C4-2B (cell line): Measurements from ENCODE around the gene ANAPC2.

Experiments used
- H3K27ac ChIP-seq: fragments of 450-650 bp; 2 replicates; pipeline ENCODE4 v1.5.1; 2017
- CTCF ChIP-seq: fragments of 450-650 bp; conservative IDR thresholded peaks from 2 replicates; pipeline ENCODE4 v1.5.1; 2017; ENCODE audit warnings: mild to moderate bottlenecking
- ZFX ChIP-seq: fragments of 450-650 bp; IDR thresholded peaks from 2 replicates; pipeline ENCODE4 v1.6.1; 2017

Gene ANAPC2

DNA sequence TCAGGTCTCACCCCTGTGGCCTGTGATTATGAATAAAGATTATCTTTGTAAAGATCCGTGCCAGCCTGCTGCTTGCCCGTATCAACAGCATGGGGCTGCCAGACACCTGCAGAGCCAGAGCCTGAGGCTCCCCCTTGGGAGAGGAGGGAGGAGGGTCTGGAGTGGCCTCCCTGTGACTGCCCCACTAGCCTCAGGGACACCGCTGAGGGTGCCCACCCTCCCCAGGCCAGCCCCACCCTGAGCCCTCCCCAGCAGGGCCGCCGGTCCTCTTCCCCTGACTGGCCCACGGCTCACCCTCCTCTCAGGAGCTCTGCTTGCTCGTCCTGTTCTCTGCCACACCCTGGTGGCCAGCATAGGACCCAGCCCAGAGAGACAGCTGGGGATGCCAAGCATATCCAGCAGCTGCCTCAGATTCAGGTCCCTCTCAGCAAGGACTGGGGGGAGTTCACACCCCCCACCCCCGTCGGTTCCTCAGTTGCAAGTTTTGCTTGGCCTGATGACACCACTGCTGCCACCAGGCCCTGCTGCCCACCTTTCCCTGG lies 2.0 kb upstream of the ANAPC2 start:
- no peak; the same call in 1 of the 2 replicates for TF ChIP-seq CTCF
- TF ChIP-seq ZFX, result no peak

DNA sequence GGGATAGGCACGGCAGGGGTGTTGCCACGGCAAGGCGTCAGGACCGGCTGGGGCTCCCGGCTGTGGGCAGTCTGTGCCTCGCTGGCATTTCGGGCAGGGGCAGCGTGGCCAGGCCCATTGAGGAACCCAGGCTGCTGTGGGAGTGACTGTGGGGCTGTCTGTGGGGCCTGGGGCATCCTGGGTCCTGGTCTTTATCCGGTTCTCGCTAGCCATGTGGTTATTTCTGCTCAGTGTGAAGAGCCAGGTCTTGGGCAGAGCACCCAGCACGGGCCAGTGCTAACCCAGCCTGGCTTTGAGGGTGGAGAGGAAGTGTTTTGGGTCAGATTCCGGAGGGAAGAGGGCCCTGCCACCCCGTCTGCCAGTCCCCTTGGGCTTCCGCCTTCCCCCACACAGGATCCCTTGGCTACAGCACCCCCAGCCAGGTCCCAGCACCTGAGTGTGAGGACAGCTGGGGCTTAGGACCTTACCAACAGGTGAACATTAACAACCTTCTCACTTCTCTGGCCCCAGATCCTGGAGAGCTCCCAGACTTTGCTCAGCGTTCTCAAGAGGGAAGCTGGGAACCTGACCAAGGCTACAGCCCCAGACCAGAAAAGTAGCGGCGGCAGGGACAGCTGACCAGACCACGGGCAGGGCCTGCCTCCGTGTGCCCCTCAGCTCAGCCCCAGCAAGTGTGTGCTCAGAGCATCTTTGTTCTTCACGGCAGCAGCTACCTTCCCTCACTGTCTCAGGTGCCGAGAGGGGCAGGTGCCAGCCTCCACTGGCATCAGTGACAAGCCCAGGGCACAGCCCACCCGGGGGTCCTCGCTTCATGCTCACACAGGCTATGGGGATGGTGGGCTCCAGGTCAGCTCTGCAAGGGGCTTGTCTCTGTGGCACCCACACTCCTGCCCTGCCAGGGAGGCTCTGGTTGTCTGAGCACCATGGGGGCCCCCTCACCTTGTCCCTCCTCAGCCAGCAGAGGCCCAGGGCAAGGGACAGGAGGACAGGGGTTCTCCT lies 1.2 kb upstream of the ANAPC2 start:
- peak overlapping the region; percentile 93 for H3K27ac ChIP-seq
- no peak for TF ChIP-seq ZFX
- TF ChIP-seq CTCF, result peak; percentile 44; the same call in 1 of the 2 replicates

More for the DNA sequence above, 2.0 kb upstream of the ANAPC2 start:
- H3K27ac ChIP-seq, result peak overlapping the region; percentile 93

GRCh38 chr9:137188086-137188489 lies 272 bp downstream of the ANAPC2 start:
- TF ChIP-seq ZFX, result no peak
- no peak for TF ChIP-seq CTCF
- peak overlapping the region; percentile 93 for H3K27ac ChIP-seq

DNA sequence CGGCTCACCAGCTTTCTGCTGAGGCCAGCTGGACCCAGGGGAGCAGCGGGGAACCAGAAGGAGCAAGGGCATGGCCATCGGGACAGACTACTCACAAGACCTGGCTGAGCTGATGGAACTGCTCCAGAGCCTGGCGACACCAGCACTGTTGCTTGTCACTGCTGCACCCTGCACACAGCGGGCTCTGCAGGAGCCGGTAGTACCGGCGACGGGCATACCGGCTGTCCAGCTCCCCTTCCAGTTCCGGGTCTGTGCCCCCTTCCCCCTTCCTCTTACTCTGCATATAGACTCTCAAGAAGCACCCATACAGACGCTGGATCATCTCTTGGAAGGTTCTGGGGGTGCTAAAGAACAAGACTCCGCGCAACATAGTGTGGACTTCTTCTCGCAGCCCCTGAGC lies 974 bp downstream of the ANAPC2 start:
- H3K27ac ChIP-seq, result peak overlapping the region; percentile 93; the same call in 1 of the 2 replicates
- TF ChIP-seq CTCF (no peak), ZFX (no peak)

DNA sequence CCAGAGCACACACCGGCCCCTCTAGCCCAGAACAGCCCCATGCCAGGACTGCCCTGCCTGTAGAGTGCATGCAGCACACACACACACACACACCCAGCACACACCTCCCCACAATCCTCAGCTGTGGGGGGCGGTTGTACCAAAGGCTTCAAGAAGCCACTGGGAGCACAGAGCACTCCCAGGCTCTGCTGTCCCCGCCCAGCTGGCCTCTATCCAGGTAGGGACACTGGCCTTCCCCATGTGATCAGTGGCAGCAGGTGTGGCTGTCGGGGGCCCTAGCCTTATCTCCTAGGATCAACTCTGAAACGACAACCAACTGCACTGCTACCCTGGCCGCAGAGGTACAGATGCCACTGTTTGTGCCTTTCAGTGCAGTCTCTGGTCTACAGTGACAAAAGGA lies 2.0 kb downstream of the ANAPC2 start:
- TF ChIP-seq CTCF (no peak), ZFX (no peak)

GRCh38 chr9:137185921-137186320 lies 2.4 kb downstream of the ANAPC2 start:
- H3K27ac ChIP-seq, result no peak overlapping the region
- TF ChIP-seq ZFX (no peak), CTCF (no peak)

More for the DNA sequence above, 2.0 kb downstream of the ANAPC2 start:
- H3K27ac ChIP-seq, result no peak overlapping the region
